HG03354 (cell line): ENCODE data around the gene TF.
"Not testable (repeated sequence)": the region's sequence is repeated elsewhere in the genome, so short reads cannot be mapped to it uniquely, and the experiment has no call there.

Experiments used
- ATAC-seq: cut with Tn5 transposase; IDR thresholded peaks from one replicate; pipeline ENCODE4 v1.9.1; 2021; ENCODE audit warnings: mild to moderate bottlenecking; ENCODE audit not compliant: unreplicated experiment, poor library complexity, severe bottlenecking

TF gene

DNA sequence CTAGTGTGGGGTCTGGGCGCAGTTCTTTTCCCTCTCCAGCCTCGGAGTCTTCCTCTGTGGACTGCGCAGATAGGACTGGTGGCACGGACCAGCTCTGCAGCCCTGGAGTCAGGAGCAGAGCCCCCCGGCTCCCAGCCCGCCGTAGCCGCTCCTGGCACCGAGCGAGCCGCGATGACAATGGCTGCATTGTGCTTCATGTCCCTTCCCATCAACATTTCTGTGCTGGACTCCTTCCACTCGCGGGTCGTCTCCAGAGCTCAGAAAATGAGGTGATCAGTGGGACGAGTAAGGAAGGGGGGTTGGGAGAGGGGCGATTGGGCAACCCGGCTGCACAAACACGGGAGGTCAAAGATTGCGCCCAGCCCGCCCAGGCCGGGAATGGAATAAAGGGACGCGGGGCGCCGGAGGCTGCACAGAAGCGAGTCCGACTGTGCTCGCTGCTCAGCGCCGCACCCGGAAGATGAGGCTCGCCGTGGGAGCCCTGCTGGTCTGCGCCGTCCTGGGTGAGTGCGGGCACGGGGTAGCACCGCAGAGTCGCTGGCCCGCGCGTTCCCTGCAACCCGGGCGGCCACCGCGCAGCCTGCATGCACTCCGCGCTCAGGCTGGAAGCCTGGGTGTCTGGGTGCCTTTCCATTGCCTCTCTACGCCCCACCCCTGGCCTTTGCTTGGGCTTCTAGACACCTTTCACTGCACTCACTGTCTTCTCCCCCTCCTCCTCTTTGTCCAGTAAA, at the start of gene TF:
TF (plus strand) TSS at position 413 of the 731 bp plus-strand sequence; CDS start at position 461, 48 bp downstream.
- no peak for ATAC-seq

DNA sequence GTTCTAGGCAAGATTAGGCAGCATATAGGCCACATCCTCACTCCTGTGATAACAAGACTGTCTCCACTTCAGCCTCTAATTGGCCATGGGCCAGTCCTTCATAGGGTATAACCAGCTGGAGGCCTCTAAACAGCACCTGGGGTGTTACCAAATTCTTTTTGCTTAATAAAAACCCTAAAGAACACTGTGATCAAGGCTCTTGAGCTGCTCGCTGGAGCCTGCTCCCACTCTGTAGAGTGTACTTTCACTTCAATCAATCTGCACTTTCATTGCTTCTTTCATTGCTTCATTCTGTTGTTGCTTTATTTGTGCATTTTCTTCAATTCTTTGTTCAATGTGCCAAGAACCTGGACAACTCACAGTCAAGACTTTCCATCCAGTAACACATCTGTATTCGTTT, 48.2 kb upstream of the TF start:
- no peak for ATAC-seq

DNA sequence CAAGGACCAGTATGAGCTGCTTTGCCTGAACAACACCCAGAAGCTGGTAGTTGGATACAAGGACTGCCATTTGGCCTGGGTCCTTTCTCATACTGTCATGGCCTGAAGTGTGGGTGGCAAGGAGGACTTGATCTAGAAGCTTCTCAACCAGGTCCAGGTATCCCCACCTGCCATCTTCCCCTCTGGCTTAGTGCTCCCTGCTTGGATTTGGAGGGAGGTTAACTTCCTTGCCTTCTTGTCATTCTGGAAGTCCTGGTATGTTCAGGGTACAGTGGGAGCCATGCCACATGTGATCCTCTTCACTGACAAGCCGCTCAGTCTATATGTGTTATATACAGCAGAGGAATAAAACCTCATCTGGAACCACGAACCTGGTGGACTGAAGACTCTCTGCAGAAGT, 46.7 kb upstream of the TF start:
- ATAC-seq, result no peak

DNA sequence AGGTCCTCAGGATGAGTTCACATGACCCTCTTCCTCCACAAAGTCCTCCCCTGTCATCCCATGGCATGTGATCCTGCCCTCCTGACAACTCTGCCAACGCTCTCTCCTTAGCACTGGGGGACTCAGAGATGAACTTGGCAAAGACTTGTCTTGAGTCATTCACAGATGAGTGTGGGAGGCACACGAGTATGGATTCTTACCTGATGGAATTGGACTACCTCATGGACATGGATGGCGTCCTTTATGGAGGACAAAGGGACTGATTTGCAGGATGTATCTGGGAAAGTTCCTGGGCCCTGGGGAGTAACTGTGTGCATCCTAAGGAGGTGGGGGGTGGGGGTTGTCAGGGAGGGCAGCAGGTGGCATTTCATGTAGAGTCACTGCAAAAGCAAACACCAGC, 46.3 kb upstream of the TF start:
- no peak for ATAC-seq

DNA sequence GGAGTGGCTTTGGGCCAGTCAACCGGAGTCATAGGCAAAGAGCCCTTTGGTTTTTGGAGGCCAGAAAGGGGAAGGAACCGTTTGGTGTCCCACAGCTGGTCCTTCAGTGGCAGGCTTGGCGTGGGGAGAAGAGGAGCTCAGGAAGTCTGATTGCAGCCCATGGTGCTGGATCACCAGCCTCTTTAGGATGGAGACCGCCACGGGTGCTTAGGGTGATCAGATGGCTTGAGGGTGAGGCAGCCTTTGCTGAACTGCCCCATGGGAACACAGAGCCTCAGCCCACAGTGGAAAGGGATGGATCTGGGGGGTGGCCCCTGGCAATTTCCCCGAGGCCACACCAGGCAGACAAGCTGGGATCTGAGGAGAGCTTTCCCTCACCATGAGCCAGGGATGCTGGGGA, 45.8 kb upstream of the TF start:
- ATAC-seq, result no peak

DNA sequence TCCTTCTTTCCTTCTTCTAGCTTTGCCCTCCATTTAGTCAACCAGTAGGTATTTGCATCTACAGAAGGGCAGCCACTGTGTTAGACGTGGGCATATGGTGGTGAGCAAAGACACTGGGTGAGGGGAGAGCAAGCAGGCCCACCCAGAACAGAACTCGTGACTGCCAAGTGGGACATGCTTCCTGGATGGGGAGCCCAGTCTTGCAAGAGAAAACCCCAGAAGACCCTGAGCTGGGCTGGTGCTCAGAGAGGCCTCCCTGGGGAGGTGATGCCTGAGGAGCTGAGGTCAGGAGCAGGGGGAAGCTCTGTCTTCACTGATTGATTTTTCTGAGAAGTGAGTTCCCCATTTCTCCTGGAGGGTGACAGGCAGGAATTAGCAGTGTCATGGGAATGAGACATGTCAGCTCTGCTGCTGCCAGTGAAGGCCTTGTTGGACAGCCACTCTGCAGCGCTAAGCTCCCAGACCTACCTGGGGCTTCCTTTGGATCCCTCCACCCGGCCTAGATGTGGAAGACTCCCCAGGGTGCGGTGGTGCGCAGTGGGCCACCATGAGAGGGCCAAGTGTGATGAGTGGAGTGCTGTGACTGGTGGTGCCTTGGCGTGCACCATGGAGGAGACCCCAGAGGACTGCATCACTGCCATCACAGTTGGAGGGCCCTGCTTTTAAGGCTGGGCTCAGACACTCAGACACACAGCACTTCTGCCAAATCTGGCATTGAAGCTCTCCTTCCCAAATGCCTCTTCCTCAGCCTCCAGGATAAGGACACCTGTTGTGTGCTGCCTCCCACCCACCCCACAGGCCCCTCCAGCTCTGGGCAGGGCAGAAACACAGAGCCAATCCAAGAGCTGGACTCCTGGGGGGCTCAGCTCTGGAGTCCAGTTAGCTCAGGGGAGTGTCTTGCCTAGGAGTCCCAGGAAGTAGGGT, 44.5 kb upstream of the TF start:
- ATAC-seq, result no peak

DNA sequence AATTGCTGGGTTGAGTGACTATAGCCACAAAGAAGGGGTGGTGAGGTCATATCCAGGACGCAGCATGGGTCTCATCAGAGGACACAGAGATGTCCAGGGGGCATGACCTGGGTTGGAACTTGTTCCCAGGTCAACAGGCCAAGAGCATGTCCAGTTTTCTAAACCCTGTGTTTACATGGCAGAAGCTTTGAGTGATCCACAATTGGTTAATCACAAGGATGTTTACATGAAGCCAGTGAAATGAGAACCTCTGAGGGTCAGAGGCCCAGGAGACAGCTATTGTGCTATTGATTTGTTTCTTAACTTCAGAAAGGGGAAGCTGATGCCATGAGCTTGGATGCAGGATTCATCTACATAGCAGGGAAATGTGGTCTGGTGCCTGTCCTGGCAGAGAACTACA, 42.3 kb upstream of the TF start:
- ATAC-seq, result no peak

DNA sequence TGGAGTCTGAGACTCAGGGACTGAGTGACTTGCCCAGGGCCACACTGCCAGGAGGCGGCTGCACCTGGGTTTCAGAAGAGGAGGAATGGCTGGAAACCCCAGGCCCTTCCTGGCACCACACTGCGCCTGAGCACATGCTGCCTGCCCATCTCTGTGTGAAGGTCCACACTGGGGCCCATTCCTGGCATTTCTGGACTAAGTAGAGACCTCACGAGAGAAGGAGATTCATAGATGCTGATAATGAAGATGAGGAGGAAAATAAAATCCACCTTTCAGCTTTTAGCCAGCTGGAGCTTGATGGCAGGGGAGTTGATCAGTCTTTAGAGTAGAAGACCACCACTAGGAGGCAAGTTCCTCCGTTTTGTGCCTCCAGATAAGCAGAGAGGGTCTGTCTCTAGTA, 40.2 kb upstream of the TF start:
- no peak for ATAC-seq

DNA sequence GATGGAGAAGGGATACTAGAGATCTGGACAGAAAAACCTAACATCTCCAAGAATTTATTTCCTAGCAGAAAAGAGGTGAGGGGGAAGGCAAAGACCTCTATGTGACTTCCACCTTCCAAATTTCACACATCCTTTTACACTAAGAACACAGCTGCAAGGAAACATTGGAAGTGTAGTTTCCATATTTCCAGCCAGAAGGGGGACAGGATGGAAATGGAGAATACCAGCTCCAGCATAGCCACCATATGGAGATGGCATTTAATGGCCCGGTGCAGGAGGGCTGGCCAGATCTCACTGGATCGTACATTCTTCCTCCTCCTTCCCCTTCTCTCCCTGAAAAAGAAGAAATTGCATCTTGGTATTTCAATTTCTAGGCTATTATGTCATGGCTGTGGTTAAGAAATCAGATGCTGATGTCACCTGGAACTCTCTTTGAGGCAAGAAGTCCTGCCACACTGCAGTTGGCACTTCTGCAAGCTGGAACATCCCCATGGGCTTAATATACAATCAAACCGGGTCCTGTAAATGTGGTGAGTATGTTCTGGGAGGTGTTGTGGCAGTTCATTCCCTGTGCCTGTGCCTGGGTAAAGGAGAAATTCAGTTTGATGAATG, 36.9 kb upstream of the TF start:
- ATAC-seq, result no peak

DNA sequence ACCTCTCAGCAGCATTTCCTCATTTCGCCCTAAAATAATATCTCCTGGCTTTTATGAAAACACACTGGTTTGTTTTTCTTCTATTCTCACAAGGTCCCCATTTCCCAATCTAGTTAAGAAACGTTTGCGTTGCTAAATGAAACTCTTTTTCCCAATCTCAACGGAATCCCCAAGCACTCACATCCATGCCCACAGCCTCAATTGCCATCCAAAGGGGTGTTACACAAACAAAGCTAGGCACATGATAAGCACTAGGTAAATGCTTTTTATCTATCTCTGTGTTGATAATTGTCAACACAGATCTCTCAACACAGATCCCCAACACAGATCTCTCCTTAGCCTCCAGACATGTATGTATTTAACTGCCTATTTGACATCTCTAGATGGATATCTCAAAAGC, 35.2 kb upstream of the TF start:
- ATAC-seq, result no peak

DNA sequence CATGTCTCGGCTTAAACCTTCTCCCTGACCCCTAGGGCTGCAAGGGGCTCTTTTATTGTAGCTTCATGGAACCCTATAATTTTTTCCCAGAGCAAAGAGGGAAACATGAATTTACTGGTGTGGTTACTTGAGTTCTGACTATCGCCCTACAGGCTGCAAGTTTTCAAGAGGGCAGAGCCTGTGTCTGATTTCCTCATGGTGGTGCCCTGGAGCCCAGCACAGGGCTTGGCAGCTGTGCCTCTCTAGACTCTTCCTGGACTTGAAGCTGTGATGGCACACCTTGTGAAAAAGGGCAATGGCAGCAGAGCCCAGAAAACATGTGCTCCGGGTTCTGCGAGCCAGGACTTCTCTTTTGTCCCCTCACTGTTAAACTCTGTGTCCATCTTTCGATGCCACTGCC, 34.2 kb upstream of the TF start:
- ATAC-seq, result no peak

DNA sequence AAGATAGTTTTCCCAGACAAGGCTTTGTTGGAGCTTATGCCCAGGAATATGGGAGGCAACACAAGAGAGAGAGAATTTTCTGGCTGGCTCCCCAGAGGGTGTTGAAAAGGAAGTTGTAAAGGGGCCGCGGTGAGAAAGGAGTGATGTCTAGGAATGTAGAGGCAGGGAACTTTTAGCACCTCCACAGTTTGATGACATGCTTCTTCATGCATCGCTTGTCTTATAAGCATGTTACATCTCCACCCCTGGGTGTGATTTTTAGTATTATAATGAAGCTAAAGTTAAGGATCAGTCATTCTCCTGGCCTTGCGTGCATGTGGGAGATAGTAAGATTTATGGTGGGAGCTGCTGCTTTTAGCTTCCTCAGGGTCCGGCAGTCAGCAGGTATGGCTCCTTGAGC, 32.8 kb upstream of the TF start:
- ATAC-seq, result no peak

DNA sequence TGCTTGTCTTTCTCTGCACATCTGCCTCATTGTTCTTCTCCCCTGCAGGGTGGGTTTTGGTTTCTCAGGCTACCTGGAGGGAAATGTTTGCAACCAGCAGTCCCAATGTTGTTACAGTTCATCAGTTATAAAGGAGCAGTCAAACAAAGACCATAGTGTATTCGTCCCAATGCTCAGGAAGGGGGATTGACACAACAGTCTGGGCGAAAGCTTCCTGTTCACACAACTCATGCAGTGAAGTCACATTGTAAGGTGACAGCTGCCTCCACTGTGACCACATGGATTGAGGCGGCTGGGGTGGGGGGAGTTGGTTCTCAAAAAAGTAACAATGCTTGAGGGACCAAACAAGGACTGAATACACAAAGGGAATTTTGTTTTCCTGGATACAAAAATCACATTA, 28.8 kb upstream of the TF start:
- ATAC-seq, result no peak

DNA sequence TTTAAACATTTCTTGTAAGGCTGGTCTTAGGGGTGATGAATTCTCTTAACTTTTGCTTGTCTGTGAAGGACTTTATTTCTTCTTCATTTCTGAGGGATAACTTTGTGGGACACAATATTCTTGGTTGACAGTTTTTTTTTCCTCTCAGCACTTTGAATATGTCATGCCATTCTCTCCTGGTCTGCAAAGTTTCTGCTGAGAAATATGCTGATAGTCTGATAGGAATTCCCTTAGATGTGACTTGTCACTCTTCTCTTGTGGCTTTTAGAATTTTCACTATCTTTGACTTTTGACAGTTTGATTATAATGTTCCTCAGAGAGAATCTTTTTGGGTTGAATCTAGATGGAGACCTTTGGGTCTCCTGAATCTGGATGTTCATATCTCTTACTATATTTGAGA, 23.3 kb upstream of the TF start:
- no peak for ATAC-seq

DNA sequence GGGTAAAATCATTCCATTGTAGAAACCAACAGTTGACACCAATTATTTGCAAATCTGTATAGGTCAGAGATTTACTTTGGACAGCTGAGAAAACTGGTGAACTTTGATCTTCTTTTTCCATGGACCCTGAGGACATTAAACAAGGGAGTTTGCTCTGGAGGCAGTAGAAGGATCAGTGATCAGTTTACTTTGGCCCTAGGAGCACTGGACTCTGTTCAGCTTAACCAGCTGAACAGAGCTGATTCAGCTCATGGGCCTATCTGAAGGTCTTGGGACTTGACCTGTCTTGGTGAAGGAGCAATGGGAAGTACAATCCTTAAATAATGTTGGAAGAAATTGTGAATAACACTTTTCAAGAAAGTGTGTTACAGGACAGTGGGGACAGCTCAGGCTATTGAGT, 15.2 kb upstream of the TF start:
- ATAC-seq, result no peak

DNA sequence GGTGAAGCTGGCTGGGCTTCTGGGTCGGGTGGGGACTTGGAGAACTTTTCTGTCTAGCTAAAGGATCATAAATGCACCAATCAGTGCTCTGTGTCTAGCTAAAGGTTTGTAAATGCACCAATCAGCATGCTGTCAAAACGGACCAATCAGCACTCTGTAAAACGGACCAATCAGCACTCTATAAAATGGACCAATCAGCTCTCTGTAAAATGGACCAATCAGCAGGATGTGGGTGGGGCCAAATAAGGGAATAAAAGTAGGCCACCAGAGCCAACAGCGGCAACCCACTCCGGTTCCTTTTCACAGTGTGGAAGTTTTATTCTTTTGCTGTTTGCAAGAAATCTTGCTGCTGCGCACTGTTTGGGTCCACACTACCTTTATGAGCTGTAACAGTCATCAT, 14.0 kb upstream of the TF start:
- not testable (repeated sequence) for ATAC-seq

DNA sequence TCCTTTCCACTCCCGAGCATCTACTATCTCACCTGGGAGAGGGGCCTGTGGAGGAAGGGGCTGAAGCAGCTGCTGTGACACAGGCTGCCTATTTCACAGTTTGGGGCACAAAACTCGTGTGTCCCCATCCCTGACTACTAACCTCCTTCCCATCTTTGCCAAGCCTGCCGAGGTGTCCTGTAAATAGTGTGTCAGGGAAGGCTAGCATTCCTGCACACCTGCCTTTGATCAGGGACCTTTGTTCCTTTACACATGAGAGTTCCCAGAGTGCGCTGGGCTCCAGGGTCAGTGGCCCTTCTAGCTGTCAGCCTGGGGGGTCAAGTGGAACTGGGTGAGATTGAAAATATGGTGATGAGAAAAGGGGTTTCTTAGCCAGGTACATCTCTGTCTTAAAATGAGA, 13.0 kb upstream of the TF start:
- ATAC-seq, result no peak

DNA sequence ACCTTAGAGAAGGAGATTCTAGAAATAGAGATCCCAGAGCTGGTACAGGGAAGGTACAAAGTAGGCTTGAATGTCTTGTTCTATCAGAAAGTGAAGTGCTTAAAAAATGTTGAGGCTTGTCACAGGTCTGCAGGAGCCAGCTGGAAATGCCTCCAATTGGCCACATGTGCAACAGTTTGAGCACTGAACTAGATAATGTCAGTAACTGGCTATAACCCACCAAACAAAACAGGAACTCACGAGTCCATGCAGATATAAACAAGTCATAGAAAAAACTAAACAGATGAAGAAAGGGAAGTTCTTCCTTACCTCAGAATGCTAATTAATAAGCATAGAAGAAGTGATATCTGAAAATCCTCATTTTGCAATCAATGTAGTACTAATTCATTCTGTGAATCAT, 11.9 kb upstream of the TF start:
- no peak for ATAC-seq

DNA sequence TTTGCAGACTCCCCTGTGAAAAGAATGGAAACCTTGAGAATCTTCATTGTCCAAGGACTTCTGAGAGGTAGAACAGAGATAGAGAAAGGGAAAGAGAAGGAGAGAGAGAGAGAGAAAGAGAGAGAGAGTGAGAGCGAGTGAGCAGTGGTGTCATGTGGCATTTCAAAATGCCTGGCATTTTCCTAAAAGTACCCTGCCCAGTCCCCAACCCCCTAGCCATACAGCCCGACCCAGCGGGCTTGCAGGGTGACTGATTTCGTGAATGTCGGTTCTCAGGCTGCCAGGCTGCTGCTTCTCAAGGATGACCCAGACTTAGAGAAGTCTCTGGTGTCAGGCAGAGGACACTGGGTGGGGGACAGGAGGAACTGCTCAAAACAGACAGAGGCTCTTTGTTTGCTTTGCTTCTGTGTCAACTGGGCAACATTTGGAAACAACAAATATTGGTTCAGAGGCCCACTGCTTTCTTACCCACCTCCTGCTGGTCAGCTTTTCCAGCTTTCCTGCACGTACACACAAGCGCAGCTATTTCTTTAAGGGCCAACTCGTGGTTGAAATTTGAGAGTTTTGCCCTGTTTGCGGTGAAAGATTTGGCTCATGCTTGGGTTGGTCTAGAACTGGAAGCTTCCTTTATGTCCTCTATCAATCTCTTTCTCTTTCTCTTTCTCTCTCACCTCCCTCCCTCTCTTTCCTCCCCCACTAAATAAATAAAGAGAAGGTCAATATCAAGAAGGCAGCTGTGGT, 3.7 kb upstream of the TF start:
- ATAC-seq, result no peak

DNA sequence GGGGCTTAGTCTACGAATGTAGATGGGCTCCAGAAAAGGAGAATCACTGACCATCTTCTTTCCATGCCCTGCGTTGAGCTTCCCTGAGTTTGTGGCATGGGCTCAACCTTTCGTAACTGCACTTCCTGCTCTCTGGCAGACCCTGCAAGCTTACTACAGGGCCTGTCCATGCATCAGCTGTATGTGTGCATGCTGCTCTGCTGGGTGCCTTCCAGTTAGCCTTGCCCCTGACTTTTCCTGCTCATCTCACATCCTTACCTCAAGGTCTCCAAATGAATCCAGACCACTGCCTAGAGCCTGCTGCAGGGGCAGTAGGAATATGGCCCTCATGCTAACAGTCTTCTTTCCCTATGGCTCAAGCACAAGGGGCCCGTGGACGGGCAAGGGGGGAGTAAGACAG, 2.0 kb upstream of the TF start:
- ATAC-seq, result no peak
